Glomerular visceral epithelial cell (primary cell): ENCODE data around the gene UTS2B.

Experiments
- DNase-seq: peaks from one replicate; pipeline ENCODE4 v3.0.0-alpha.2; 2016; ENCODE audit errors: extremely low spot score

The UTS2B gene

DNA sequence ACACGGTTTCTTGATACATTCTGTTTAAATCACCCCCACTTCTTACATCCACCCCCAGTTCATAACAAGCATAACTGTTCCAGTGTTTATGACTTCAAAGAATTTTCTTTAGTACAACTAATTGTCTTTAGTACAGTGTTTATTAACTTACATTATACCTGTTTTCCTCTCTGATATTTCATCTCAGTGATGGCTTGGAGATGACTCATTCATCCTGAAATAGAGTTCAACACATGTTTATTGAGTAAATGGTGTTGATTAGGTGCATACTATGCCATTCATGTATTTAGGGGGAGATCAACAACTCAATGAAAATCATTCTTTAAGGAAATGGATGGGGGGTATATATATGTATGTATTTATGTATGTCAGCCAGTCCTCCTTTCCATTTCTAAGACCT lies 21.7 kb upstream of the UTS2B start:
- DNase-seq: no peak

DNA sequence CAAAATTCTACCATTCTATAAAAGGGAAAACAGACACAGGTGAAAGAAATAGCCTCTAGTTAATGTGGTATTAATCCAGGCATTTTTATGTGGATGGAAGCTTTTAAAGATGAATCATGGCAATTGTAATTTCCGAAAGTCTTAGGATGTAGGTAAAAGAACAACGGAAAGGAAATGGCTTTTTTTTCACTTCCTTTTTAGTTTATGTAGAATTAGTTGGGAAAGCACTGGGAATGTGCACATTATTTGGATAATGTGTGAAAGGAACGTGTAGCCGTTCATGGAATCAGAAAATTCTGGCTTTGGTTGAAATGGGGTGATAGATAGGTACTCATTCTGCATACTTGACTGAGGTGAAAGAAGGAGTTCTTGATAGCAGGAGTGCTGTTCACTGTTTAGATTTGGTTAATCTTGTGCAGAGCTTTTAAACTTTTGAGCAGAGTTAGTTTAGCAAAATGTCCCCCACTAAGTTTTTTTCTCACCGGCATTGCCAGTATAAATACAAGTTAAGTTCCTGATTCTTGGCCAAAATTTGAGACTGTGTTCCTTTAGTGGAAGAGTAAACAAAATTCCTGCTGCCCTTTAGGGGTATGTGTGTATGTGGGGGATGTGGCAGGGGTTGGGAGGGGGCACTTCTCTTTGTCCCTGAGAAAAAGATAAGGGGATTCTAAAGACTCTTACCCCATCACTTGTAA lies 20.2 kb upstream of the UTS2B start:
- DNase-seq: no peak

DNA sequence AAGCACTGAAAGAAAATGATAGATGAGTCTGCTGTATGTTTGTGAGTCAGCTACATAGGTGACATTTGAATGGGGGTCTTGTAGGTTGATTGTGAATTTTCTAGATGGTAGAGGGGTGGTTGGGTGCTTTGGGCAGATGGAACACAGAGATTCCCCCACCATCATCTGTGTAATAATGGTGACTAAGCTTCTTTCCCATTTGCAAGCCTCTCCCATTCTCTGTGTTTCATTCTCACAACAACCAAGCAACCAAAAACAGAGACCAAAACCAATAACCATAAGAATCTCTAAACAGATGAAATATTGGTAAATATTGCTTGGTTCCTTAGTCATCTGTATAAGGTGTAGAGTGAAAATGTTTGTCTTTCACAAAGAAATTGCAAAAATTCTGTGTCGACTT lies 17.8 kb upstream of the UTS2B start:
- no peak for DNase-seq

DNA sequence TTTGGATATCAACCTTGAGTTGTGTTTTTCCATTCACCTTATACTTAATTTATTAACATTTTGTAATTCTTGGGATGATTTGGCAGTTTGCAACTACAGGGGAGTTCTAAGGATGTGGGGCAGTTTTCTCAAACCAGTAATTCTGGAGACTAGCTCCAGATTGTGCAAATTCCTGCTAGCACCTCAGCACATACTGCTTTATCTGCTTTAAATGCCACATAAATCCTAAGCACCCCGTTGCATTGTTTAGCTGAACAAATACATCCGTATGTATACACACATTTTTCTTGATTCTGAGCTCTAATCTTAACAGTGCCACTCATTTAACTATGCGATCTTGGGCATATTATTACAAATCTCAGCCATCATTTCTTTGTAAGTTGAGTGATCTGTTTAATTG lies 16.9 kb upstream of the UTS2B start:
- DNase-seq: no peak

DNA sequence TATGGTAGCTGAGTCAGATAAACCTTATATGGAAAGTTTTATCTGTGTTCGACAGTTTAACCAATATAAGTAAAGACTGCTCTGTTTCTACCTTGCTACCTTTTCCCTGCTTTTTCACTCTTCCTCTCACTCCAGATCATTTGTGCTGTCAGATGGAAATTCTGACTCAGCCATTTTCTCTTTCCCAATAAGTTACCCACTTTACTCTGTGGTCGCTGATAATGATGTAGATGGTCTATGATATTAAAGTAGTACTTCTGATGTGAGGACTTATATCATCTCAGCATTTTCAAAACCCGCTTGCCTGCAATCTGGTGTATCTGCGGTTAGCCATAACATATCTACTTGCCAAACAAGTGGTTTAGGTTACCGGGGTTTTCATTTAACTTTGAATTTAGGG lies 15.0 kb upstream of the UTS2B start:
- DNase-seq: no peak

DNA sequence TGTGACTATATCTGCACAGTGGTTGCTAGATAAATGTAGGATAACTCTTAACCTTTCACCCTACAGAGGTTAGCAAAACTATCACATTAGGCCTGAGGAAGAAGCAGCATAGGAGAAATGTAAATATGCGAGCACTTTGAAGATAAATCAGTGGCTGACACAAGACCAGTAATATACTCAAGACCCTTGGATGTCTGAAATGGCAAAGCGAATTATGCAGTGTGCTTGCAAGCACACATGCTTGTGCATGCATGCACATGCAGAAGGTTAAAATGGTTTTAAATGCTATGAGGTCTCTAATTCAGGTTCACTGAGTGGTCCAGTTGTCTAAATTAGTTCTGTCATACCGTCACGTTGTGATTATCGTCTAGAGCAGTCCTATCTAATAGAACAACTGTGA lies 13.6 kb upstream of the UTS2B start:
- no peak for DNase-seq

DNA sequence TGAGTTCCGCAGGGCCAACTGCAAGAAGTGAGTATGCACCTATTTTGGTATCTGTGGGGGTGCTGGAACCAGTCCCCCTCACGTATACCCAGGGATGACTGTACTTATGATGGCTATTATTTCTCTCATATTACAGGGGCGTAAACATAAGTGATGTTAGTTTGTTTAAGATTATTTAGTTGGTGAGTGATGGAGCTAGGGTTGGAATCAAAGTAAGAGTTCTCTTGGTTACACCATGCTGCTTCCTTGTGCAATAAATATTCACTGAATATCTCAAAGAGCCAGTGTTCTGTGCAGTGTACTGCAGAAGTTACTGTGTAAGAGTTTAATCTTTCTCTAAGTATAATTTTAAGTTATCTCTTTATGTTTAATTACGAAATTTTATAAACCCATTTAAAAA lies 12.8 kb upstream of the UTS2B start:
- DNase-seq: no peak

DNA sequence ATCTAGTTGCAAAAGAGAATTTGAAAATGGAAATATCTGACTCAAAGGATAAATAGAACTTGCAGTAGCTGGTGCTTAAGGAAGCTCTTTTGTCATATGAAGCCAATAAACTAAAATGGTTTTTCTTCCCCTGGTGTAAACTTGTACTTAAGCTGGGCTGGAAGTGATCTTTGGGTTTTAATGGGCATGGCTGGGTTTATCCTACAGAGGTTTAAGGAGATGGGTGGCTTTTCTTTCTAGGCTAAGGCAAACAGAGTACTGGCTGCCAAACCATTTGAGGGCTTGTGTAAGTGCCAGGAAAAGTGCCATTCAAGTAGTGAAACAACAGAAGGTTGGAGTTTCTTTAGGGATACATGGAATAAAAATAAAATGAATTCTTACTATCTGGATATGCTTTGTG lies 12.1 kb upstream of the UTS2B start:
- no peak for DNase-seq

DNA sequence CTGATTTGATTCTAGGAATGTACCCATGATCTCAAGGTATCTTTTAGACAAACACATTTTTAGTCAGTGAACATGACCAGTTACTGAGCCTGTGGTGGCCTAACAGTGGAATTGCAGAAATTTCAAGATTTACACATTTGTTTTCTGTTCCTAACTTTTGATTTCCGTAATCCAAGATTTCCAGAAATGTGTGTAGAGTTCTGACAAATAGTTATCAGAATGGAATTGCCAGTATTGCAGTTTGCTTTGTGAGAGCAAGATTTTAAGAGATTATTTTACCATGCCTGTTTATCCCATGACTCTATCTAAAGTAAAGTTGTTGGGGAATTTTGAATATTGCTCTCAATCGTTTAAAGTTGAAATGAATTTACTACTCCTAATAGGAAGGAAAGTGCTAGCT lies 11.7 kb upstream of the UTS2B start:
- DNase-seq: no peak

DNA sequence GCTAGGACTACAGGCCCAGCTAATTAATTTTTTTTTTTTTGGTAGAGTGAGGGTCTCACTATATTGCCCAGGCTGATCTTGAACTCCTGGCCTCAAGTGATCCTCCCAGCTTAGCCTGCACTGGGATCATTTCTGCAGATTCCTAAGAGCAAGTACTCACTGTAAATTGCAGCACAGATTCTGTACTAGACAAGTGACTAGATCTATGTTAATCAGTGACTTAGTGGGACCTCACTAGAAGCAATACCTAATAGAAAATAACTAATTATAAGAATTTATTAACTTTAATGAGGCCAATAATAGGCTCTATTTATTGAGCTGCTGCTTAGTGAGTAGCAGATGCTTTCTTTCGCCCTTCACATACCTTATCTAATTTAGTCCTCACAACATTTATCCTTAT lies 10.6 kb upstream of the UTS2B start:
- DNase-seq: no peak

DNA sequence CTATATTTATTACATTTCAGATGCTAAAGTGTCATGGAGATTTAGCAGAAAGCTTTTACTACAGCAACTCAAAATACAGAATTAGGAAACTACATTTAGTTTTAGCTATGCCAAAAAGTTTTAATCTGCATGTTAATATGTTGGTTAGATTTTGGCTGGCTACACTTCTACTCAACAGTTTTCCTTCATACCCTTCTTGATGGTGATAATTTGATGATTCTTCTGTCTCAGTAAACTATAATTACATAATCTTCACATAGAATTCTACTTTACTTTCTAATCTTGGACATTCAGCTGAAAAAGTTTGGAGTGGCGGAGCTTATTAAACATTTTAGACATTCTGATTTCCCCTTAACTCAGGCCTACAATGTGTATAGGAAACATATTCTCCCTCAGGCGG lies 10.0 kb upstream of the UTS2B start:
- no peak for DNase-seq

DNA sequence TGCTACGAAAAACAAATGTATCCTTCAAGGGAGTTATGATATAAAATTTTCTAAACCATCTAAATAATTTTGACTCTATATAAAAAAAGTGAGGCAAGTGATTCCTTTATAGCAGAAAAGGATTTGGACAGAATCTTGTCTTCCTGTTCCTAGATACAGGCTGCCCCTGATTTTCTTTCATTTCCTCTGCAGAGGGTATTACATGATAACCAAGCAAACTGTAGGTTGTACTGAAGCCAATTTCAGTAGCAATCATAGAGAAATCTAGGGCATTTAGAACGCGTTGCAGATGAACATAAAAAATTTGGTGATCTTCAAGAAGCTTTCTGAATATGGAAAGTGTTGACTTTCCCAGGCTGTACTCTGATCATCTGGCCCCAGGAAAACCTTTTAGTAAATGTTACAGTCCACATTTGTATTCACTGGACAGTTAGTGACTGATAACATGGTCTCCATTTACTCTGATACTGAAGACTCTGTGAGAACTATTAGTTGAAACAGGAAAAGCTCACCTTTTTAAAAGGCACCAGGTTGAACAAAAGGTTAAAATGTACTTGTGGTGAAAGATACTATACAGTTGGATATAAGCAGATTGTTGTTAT lies 9.1 kb upstream of the UTS2B start:
- no peak for DNase-seq

DNA sequence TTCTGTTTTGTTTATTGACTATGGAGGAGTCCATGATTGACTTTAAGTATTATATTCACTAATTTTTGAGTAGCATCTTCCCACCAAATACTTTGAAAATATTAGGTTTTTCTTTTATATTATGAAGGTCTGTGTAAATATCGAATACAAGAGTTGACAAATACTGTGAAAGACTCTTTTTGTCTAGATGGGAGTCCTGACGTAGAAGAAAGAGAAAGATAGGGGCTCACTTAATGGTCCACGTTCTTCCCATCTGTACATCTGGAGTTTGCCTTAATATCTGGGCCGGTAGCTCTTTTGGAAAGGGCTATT lies 7.8 kb upstream of the UTS2B start:
- DNase-seq: no peak

DNA sequence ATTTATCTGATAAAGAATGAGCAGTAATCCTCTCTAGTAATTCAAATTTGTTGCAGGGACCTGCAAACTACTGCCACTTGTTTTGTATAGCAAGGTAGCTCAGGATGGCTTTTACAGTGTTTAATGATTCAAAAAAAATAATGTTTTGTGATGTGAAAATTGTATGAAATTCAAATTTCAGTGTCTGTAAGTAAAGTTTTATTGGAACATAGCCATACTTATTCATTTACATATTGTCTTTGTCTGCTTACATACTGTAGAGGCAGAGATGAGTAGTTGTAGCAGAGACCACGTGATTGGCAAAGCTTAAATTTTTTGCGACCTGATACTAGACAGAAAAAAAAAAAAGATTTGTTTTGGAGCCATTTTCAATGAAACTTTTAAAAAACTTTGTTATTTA lies 6.5 kb upstream of the UTS2B start:
- no peak for DNase-seq

DNA sequence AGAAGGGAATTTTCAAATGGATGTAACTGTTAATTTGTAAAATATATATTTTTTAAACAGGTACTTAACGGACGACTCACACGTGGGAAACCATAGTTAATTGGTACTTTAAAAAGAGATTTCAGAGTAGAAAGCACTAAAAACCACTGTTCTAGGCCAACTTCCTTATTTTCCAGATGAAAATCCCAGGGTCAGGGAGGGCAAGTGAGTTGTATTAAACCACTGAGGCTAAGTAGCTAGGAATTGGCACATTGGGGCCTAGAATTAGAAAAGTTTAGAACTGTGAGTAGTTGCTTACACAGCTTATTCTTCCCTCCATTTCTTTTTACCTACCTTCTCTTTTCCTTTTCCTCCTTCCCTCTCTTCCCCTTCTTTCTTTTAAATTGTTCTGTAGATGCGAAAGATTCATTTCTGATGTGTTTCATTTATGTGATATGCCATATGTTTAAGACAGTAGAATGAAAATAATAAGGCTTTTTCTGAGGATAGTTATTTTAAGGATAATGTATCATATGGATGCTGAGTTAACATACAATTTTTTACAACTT lies 4.1 kb upstream of the UTS2B start:
- no peak for DNase-seq

DNA sequence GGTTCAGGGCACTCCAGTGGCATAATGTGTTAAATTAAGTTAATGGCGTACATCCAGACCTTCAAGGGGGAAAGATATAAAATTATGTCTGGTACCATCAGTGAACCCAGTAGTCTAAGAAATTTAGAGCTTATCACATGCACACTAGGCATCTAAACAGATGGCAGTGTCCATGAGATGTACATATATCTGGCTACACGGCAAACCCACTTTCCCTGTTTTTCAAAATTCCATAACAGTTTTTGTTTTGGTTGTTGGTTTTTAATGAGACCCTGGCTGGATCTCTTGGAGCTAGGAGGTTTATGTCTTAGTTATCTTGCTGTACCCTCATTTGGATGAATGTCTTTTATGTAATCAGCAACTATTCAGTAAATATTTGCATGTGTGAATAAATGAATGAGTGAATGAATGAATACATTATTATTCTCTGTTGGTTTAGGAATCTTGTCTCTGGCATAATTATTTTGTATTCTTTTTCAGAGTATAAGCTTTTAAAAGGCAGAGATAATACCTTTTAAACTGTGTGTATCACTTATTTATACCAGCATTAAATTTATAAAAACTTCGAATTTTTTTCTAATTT lies 3.1 kb upstream of the UTS2B start:
- no peak for DNase-seq

DNA sequence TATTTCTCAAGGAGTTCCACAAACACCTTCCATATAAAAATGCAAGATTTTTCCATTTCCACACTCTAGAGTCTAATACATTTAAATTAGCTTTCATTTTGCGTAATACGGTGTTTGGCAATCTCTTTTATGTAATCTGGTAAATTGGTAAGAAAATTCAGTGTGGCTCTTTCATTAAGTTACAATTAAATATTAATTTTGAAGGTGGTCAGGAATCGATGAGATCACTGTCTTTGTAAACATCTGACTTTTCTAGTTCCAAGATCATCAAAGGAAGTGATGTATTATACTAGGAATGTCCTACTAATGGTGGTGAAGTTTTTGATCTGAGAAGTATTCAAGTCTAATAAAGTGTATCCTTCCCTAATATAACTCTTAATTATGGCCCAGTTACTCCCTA lies 1.1 kb upstream of the UTS2B start:
- peak; percentile 51 for DNase-seq

DNA sequence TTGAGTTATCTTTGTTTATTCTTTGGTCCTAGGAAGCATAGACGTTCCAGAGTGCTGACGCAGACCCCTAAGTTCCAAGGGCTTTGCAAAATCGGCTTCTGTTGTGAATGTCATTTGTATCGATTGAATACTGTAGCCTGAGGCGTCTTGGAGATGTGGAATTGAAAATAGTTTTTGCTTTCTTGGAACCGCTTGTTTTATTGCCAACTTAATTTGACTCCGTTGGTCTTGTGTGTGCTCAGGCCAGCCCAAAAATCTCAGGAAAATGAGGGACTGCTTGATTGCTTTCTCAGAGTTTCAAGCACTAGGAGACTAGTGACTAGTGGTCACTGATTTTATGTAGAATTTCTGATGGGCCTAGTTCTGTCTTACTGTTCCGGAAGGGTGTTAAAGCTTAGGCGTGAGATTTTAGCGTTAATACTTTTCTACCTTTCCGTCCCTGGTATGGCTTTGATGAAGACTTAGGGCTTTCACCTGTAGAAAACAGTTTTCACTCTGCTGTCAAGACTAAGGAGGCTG lies 263 bp upstream of the UTS2B start:
- no peak for DNase-seq

DNA sequence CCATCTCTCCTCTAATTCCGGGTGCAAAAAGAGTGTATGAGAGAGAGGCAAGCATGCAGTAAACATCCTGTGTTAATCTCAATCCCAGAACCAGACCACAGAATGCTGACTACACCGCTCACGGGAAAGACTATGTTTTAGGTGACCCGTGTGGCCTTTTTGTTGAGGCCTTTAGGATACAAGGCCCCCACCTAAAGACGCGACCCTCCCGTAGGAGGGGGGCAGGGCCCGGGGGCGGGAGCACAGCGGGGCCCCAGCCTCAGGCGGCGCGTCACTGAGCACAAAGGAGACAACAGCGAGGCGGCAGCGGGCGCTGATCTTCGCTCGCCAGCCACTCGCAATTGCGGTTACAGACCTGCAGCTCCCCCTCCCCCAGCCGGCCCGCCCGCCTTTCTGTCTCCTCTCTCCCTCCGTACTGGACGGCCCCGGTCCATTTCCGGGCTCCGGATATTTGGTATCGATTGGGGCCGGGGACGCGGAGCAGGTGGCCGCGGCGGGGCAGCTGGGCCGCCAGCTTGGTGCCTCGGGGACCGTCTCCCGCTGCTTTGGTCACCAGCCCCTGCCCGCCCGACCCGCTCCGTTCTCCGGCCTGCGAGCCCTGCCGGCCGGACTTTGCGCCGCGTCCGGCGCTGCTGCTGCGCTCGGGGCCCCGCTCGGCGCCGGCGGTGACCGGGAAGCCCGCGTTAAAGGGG lies 1.2 kb downstream of the UTS2B start, which contains the start of gene CCDC50:
Gene CCDC50 (plus strand): TSS at position 433 of the 692 bp plus-strand sequence. CDS start 281 bp downstream, outside the sequence.
- peak; percentile 80 for DNase-seq

DNA sequence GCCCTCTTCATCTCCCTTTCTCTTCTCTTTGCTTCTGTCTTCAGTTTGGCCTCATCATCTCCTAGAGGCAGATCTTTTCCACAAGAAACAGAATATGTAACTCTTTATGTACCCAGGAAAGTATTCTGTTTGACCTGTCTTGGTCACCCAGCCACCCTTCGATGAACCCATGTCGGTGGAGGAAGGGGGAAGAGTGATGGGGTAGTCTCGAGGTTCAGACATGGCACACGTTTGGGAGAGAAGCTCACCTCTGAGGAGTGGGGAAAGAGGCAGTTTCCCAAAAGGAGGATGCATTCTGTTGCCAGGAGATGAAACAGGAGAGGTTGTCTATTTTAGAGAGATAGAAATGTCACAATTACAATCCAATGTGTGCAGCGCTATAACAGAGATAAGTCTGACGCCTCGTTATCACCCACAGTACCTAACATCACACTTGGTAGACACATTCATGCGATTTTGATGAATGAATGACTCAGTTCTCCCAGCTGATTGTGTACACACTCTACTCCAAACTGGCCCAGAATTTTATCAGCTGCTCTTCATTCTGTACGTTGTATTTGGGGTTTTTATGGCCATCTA lies 1.9 kb downstream of the UTS2B start:
- no peak for DNase-seq

DNA sequence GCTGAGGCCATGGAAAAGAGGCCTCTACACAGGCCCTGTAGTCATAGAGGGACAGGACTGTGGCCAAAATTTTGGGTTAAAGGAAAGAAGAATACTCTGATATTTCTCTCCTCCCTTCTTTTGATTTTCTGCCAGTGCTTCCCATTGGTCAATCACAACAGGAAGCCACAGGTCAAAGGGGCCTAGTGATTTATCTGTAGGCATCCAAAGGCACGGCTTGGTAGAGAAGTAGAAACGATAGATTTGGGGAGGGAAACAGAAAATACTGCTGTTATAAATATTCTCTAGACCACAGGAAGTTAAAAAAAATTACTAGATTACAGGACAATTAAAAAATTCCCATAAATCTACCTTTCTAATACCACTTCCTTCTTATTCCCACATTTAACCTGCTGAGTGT lies 2.8 kb downstream of the UTS2B start:
- no peak for DNase-seq

DNA sequence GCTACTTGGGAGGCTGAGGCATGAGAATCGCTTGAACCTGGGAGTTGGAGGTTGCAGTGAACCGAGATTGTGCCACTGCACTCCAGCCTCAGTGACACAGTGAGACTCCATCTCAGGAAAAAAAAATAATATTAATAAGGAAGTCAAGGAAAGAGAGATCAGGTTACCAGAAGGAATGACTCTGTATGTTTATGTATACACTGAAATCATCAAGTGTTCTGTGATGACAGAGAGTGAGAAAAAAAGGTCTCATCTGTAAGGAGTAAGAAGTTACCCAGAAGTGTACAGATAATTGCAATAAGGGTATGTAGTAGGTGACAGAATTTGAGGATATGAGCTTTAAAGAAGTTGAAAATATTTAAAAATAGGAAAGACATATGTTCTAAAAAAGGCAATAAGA lies 5.4 kb downstream of the UTS2B start:
- DNase-seq: no peak
